Type B pancreatic cell (in vitro differentiated cells): ENCODE measurements around the gene RBCK1. TPM values are rescaled to one million over a fixed set of nuclear protein-coding genes. Genes with fewer than 3 reads are reported as not detected.

Experiments used
- DNase-seq: peaks from one replicate; pipeline ENCODE4 v3.0.0; 2021; ENCODE audit warnings: mixed read lengths; ENCODE audit not compliant: unreplicated experiment; ENCODE audit errors: extremely low spot score
- H3K27ac Mint-ChIP-seq: 2 replicates; pipeline ENCODE4 v1.8.0; 2021; ENCODE audit warnings: mild to moderate bottlenecking, mixed read lengths
- H3K27me3 Mint-ChIP-seq: 2 replicates; pipeline ENCODE4 v1.8.0; 2021; ENCODE audit warnings: mixed read lengths
- H3K36me3 Mint-ChIP-seq: 2 replicates; pipeline ENCODE4 v1.8.0; 2021; ENCODE audit warnings: mixed read lengths
- H3K4me1 Mint-ChIP-seq: one replicate; pipeline ENCODE4 v1.8.0; 2021; ENCODE audit warnings: mixed read lengths; ENCODE audit not compliant: unreplicated experiment
- H3K4me3 Mint-ChIP-seq: 2 replicates; pipeline ENCODE4 v1.8.0; 2021; ENCODE audit warnings: mild to moderate bottlenecking, mixed read lengths
- H3K9me3 Mint-ChIP-seq: 2 replicates; pipeline ENCODE4 v1.8.0; 2021; ENCODE audit warnings: mixed read lengths
- CTCF ChIP-seq: fragments of 200-600 bp; sonication (generic); conservative IDR thresholded peaks from 2 replicates; pipeline ENCODE4 v1.5.0; 2021; ENCODE audit warnings: antibody characterized with exemption, mild to moderate bottlenecking
- total RNA-seq: library from RNA; stranded (reverse); gene quantifications from 2 replicates; pipeline ENCODE4 v1.2.1, GENCODE V29; 2021; ENCODE audit warnings: low replicate concordance

The RBCK1 gene
- total RNA-seq, 1 donor from 2014 or later: 84.9 TPM

- H3K36me3 Mint-ChIP-seq: no peaks in the 10 kb centered on the region
- H3K4me3 Mint-ChIP-seq: no peak overlapping the region
- no peak for TF ChIP-seq CTCF
- DNase-seq: no peak
- H3K4me1 Mint-ChIP-seq: peaks cover 6% of the 10 kb centered on the region
- H3K9me3 Mint-ChIP-seq: no peaks in the 10 kb centered on the region
- no peaks in the 10 kb centered on the region for H3K27me3 Mint-ChIP-seq
- no peak overlapping the region for H3K27ac Mint-ChIP-seq
Measured at GRCh38 chr20:396252-396618, 11.9 kb upstream of the RBCK1 start.

- peaks cover 6% of the 10 kb centered on the region for H3K4me1 Mint-ChIP-seq
- H3K27ac Mint-ChIP-seq: no peak overlapping the region
- H3K4me3 Mint-ChIP-seq: no peak overlapping the region
- no peaks in the 10 kb centered on the region for H3K36me3 Mint-ChIP-seq
- no peak for DNase-seq
- TF ChIP-seq CTCF: no peak
- no peaks in the 10 kb centered on the region for H3K27me3 Mint-ChIP-seq
- H3K9me3 Mint-ChIP-seq: no peaks in the 10 kb centered on the region
Measured at GRCh38 chr20:396619-397431, 11.3 kb upstream of the RBCK1 start.

- Mint-ChIP-seq H3K36me3 (no peaks in the 10 kb centered on the region), H3K4me3 (no peak overlapping the region), H3K27me3 (no peaks in the 10 kb centered on the region), H3K27ac (no peak overlapping the region), H3K4me1 (peaks cover 6% of the 10 kb centered on the region), H3K9me3 (no peaks in the 10 kb centered on the region)
- no peak for DNase-seq
- no peak for TF ChIP-seq CTCF
Measured at GRCh38 chr20:397432-398237, 10.5 kb upstream of the RBCK1 start.

- Mint-ChIP-seq H3K27ac (no peak overlapping the region), H3K36me3 (no peaks in the 10 kb centered on the region), H3K27me3 (no peaks in the 10 kb centered on the region), H3K4me3 (no peak overlapping the region), H3K9me3 (no peaks in the 10 kb centered on the region), H3K4me1 (peaks cover 6% of the 10 kb centered on the region)
- no peak for DNase-seq
- no peak for TF ChIP-seq CTCF
Measured at GRCh38 chr20:399182-399707, 8.9 kb upstream of the RBCK1 start.

- no peak overlapping the region for H3K4me3 Mint-ChIP-seq
- peaks cover 6% of the 10 kb centered on the region for H3K4me1 Mint-ChIP-seq
- no peak overlapping the region for H3K27ac Mint-ChIP-seq
- no peaks in the 10 kb centered on the region for H3K27me3 Mint-ChIP-seq
- no peaks in the 10 kb centered on the region for H3K36me3 Mint-ChIP-seq
- TF ChIP-seq CTCF: no peak
- no peaks in the 10 kb centered on the region for H3K9me3 Mint-ChIP-seq
- DNase-seq: no peak
Measured at GRCh38 chr20:400128-400453, 8.0 kb upstream of the RBCK1 start.
